Stimulated activated CD4-positive, alpha-beta T cell treated with anti-CD3 and anti-CD28 coated beads, Interleukin-1b, Interleukin-23, amount 100 ng/mL, for 1 hour (primary cell): ENCODE measurements around the gene SKOR1.

Experiments used
- DNase-seq, 2 donors: peaks; one replicate each; pipeline ENCODE4 v3.0.0-alpha.2; 2020; ENCODE audit warnings: low read depth in 2 of 2

Gene SKOR1

DNA sequence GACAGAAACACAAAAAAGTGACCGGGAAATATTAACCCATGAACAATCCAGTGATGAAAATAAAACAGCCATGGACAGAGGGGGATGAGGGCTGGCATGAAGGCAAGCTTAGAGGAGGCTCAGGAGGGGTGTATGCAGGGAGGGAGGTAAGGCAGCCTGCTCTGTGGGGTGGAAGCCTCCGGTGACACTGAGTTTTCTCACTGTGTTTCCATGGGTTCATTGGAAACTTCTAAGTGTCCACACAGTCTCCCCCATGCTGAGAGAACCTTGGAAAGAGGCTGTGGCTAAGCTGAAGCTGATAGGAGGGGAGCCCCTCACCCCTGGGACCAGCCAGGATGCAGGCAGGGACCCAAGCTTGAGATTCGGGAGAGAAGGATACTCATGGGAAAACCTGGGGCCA is 6.8 kb upstream of the SKOR1 start:
- DNase-seq: no peak

DNA sequence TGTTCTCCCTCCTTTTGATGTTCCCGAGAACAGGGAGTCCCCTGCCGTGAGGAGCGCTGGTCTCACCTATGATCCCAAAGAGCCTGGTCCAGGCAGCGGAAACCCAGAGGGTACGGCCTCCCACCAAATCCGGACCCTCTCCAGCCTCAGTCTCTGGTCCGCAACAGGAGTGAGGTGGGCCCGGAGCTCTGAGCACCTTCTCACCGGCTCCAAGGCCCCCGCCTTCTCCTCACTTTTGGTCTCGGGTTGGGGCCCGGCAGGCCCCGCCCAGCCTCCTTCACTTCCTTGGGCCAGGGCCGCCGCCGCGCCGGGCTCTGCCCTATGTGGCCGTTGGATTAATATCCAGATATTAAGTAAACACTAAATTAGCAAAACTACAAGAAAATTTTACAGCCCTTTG is 5.7 kb upstream of the SKOR1 start:
- DNase-seq: no peak

DNA sequence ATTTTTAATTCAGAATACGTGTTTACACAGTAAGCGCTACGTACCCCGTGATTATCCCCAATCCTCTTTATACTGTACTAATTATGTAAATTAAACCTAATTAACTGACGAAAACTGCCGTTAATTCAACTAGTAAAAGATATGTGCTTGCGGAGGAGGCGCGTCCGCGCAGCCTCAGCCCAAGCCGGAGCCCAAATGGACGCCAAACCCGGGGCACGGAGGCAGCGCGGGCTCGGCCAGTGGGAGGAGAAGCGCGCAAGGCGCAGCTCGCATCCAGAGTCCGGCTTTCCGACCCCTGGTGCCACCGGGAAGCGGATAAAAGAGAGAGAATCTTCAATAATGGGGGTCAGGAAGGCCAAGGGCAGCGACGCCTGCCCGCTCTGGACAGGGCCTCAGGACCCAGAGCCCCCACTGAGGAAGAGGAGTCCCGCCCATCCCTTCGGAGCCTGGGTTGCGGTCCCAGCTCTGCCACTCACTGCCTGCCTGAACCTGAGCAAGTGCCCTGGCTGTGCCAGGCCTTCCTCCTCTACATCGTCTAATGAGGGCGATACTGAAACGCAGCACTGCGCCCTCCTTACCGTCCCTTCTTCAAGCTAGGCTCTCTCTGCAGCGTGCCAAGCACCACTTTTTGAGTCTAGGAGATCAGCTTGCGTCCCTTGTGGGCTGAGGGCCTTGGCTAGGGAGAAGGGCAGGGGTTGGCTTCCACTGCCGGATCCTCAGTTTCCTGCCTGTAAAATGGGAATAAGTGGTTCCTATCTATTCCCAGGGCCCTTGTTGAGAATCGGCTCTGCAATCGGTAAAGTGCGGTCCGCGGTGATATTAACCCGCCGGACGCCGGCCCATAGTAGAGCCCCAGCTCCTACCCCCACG is 5.0 kb upstream of the SKOR1 start:
- no peak for DNase-seq

DNA sequence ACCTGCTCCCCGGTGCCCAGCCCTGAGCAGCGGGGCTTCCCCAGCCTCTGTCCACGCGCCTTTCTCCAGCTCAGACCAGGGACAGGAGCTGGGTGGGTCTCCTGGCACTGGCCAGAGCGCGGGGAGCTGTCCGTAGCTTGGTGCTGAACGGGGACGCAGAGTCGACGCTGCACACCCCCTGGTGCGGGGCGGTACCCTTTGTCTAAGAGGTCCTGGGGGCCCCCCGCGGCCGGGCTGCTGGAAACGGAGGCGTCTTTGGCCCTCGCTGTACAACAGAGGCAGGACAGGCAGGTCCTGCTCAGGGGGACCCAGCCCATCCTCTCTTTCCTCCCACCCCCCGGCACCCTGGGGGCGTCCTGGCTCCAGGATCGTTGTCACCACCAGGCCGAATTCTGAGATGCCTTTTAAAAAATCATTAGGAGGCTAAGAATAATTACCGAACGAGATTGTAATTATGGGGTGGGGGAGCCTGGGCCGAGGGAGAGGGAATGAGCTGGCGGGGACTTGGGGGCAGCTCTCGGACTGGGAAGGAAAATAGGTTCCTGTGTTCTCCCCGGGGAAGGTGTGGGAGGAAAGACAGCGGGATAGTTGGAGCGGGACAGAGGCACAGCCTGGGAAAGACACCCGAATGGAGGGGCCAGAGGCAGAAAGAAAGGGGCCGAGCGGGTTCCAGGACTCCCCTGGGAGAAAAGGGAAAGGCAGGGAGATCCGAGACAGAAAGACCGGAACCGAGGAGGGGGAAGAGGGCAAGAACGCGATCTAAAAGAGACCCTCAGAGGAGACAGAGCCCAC is 4.1 kb upstream of the SKOR1 start:
- DNase-seq: no peak

DNA sequence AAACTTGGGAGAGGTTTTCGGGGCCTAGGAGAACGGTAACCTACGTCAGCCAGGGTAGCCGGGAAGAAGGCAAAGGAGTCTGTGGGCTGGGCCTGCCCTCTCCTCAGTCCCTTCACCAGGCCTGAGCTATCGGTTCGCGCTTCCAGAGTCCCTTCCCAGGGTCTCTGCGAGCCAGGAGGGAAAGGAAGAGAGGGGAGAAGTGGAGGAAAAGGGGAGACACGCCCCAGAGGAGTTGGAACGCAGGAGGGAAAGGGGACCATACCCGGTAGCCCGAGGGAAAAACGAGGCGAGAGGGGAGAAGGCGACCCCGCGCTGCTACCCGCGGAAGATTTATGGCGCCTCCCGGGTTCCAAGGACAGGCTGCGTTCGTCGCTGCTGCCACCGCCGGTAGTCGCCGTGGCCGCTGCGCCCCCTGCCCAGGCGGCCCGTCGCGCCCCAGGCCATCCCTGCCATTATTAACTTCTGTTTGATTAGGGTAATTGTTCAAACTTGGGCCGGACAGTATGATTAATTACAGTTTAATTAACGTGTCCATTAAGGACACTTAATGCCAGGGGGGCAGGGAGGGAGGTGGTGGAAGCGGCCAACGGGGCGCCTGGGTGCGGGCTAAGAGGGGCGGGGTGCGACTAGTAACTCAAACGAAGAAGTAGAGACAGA is 3.4 kb upstream of the SKOR1 start:
- DNase-seq: no peak

DNA sequence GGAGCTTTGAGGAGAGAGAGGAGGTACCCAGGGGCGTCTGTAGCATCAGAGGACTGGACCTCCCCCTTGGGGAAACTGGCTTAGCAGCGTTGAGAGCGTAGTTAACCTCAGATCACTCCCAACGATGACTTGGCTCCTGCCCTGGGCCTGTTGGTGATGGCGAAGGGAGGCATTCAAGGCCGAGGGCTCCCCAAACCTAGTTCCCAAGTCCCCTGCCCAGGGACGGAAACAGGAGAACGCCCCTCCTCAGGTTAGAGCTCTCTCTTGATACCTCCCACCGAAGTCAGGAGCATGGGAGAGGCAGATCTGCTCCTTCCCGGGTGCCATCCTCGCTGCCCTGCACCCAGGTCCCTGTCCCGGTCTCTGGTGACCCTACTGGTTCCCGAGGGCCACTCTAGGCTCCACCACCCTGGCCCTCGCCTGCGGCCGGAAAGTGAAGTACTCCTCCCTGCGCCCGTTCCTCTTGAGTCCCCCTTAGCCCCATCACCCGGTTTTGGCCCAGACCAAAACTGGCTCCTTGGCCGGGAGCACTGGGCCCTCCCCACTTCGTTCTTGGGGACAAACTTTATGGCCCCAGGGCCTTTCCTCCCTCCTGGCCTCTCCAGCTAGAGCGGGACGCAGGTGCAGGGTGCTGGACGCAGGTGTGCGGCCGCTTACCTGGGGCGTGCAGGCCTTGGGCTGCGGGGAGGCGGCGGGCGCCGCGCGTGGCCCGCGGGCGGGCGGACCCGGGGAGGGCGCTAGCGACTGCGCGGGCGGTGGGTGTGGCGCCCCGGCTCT is 2.6 kb upstream of the SKOR1 start:
- DNase-seq: no peak

DNA sequence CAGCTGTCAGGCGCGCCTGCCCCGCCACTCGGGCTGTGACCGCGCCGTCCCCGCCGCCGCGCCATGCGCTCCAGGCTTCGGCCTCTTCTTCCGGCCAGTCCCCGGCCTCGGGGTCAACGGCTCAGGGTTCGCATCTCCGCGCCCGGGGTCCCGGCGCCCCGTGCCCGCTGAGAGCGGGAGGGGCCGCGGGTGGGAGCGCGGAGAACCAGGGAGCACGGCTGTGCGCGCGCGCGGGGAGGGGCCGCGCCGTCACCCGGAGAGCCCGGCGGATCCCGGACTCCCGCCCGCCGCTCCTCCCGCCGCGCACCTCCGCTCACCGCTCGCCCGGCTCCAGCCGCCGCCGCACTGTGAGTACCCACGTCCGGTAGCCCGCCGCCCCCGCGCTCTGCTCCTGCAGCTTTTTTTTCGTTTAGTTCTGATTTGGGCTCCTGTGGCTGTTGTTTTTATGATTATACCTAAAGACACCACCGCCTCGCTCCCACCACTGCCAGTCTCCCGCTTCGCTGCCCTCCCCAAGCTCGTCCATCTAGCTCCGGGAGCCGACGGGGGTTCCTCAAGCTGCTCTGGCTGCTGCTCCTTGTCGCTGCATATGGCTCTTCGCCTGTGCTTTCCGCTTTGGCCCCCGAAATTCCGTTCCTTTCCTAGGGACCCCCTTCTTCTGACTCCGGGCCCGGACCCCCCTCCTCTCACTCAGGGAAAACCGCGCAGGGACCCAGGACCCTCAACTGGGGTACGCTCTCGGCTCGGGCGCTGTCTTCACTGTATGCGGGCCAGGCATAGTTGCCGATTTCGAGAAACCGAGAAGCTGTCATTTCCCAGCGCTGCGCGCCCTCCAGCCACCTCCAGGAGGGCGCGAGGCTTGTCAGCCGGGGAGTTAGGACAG is 1.8 kb upstream of the SKOR1 start:
- DNase-seq: no peak

DNA sequence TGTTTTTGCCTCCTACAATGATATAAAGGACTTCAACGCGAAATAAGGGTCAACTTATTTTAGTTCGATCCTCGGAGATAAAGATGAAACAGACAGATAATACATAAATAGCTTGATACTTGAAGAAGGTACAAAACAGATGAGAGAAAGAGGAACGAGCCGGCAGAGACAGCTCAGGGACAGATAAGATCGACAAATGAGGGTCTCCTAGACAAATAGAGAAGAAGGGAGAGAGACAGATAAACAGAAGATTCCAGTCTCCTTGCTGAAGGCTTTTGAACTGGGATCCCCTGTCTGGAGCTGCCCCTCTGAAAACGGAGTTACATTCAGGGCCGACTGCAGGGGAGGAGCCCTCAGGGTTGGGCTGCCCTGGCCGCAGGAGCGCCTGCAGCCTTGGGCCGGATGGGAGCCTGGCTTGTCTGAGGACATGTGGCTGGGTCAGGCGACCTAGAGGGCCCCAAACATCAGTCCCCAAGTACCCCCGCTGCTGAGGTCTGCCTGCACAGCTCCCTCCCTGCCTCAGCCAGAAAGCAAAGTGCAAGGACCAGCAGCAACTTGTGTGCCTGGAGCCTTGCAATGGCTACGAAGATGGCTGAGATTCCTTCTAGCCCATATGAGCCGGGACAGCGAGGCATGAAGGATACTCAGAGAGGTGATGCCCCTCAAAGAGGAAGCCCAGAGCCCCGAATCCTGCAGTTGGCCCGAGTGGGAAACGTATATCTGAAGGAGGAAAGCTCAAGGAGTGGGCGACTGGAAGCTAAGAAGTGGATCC is 926 bp upstream of the SKOR1 start:
- no peak for DNase-seq

DNA sequence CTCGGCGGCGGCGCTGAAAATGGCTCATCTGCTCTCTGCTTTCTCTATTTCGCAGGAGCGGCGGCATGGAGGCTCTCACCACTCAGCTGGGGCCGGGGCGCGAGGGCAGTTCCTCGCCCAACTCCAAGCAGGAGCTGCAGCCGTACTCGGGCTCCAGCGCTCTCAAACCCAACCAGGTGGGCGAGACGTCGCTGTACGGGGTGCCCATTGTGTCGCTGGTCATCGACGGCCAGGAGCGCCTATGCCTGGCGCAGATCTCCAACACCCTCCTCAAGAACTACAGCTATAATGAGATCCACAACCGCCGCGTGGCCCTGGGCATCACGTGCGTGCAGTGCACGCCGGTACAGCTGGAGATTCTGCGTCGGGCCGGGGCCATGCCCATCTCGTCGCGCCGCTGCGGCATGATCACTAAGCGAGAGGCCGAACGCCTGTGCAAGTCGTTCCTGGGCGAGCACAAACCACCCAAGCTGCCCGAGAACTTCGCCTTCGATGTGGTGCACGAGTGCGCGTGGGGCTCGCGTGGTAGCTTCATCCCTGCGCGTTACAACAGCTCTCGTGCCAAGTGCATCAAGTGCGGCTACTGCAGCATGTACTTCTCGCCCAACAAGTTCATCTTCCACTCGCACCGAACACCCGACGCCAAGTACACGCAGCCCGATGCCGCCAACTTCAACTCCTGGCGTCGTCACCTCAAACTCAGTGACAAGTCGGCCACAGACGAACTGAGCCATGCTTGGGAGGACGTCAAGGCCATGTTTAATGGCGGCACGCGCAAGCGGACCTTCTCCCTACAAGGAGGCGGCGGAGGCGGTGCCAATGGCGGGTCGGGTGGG is 790 bp downstream of the SKOR1 start:
- DNase-seq: no peak

DNA sequence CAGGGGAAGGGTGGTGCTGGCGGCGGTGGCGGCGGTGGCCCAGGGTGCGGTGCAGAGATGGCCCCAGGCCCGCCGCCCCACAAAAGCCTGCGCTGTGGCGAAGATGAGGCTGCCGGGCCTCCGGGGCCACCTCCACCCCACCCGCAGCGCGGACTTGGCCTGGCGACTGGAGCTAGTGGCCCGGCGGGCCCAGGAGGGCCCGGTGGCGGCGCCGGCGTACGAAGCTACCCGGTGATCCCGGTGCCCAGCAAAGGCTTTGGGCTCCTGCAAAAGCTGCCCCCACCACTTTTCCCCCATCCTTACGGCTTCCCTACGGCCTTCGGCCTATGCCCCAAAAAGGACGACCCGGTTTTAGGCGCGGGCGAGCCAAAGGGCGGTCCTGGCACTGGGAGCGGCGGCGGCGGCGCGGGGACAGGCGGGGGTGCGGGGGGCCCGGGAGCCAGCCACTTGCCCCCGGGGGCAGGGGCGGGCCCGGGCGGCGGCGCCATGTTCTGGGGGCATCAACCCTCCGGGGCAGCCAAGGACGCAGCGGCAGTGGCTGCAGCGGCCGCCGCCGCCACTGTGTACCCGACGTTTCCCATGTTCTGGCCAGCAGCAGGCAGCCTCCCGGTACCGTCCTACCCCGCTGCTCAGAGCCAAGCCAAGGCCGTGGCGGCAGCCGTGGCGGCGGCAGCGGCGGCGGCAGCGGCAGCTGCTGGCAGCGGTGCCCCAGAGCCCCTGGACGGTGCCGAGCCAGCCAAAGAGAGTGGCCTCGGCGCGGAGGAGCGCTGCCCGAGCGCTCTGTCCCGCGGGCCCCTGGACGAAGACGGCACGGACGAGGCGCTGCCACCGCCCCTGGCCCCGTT is 1.6 kb downstream of the SKOR1 start:
- no peak for DNase-seq

DNA sequence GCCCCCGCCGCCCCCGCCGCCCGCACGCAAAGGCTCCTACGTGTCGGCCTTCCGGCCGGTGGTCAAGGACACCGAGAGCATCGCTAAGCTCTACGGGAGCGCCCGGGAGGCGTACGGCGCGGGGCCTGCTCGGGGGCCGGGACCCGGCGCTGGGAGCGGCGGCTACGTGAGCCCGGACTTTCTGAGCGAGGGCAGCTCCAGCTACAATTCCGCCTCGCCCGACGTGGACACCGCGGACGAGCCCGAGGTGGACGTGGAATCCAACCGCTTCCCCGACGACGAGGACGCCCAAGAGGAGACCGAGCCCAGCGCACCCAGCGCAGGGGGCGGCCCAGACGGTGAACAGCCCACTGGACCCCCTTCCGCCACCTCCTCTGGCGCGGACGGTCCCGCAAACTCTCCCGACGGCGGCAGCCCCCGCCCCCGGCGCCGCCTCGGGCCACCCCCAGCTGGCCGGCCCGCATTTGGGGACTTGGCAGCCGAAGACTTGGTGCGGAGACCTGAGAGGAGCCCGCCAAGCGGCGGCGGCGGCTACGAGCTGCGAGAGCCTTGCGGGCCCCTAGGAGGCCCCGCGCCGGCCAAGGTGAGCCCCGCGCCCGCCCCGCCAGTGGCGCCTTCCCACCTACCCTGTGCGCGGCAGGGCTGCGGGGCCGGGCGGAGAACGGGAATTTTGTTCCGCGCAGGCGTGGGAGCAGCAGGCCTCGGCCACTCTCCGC is 2.4 kb downstream of the SKOR1 start:
- DNase-seq: no peak

- no peak for DNase-seq
Observed at GRCh38 chr15:67828278-67828968, 3.1 kb downstream of the SKOR1 start.

GRCh38 chr15:67828969-67829646 is 3.8 kb downstream of the SKOR1 start:
- DNase-seq: no peak

DNA sequence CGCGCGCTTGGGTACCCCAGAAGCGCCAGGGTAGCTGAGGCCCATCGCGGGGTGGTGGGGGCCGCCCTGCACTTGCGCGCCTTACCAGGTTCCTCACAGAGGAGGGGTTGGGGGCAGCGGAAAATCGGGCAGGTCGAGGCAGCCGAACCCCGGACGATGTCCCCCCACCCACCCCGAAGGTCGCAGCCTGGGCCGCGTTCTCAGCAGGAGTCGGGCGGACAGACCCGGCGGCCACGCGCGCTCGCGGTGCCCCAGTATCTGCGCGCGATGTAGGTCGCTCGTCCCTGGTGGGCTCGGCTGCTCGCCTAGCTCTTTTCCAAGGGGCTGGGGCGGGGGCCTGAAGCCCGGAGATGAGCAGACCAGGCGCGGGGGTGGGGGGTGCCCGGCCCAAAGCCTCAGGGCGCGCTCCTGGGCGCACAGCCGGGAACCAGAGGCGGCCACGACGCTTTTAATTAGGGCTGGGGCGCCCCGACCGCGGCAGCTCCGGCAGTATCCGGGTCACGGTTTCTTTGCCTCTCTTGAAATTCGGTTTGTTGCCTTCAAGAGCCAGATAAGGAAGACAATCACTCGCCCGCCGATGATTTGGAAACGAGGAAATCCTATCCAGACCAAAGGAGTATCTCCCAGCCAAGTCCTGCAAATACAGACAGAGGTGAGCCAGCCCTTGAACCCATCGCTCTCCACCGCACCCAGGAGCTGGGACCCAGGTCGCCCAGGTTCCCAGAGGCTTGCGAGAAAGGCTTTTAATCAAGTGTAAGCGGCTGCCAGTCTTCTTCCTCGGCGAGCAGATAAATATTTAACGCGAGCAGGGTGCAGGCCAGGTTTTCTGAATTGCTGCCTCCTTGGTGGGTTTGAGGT is 4.6 kb downstream of the SKOR1 start:
- DNase-seq: no peak

DNA sequence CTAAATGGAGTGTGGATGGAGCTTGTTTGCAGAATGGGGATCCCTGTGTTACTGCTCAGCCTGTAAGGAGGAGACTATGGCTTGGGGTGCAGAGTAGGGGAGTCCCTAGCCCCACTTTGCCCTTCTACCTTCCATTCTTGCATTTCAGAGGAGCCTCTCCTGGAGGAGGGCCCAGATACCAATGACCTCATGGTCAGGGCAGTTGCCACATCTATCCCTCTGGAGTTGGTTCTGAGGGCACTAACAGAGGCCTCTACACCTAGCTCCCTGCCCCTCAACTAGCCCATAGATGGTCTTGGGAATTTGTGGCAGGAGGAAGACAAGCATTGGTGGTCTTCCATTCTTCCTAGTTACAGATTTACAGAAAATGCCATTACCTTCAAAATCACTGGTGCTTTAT is 6.1 kb downstream of the SKOR1 start:
- DNase-seq: no peak
